D721Med (cell line): ENCODE results near the gene NOP53.
"Not testable (repeated sequence)": the region's sequence is repeated elsewhere in the genome, so short reads cannot be mapped to it uniquely, and the experiment has no call there.

Experiments
- DNase-seq: peaks from one replicate; pipeline ENCODE4 v3.0.0; 2011; ENCODE audit warnings: low spot score; ENCODE audit not compliant: insufficient read length
- FAIRE-seq: peaks from 2 replicates; lab custom pipeline; 2011; peaks lifted over from hg19 to GRCh38; lab: Jason Lieb, UNC
- CTCF ChIP-seq: IDR thresholded peaks from 2 replicates; pipeline ENCODE4 v1.5.1; 2012; ENCODE audit warnings: mild to moderate bottlenecking, control low read depth; ENCODE audit not compliant: insufficient read depth; ENCODE audit errors: missing control alignments

The NOP53 gene

GRCh38 chr19:47730910-47731309, 14.4 kb upstream of the NOP53 start:
- FAIRE-seq (no peak), DNase-seq (no peak)
- TF ChIP-seq CTCF = no peak

DNA sequence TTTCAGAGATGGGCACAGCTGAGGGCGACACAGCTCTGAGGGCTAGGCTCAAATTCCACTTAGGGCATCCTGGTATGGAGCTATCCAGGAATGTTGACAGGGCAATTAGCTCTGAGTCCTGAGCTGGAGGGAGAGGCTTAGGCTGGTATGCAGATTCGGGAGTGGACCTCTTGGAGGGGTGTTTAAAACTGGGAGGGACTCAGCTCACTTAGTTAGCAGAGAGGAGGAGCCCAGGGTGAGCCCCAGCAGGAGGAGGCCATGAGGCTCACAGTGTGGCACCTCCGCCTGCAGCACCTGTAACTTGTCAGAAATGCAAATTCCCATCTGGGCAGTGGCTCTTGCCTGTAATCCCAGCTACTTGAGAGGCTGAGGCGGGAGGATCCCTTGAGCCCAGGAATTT, 10.2 kb upstream of the NOP53 start:
- DNase-seq (no peak), FAIRE-seq (no peak)
- TF ChIP-seq CTCF = no peak

DNA sequence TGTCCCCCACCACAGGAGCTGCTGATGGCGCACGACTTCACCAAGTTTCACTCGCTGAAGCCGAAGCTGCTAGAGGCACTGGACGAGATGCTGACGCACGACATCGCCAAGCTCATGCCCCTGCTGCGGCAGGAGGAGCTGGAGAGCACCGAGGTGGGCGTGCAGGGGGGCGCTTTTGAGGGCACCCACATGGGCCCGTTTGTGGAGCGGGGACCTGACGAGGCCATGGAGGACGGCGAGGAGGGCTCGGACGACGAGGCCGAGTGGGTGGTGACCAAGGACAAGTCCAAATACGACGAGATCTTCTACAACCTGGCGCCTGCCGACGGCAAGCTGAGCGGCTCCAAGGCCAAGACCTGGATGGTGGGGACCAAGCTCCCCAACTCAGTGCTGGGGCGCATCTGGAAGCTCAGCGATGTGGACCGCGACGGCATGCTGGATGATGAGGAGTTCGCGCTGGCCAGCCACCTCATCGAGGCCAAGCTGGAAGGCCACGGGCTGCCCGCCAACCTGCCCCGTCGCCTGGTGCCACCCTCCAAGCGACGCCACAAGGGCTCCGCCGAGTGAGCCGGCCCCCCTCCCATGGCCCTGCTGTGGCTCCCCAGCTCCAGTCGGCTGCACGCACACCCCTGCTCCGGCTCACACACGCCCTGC, 4.4 kb upstream of the NOP53 start:
- FAIRE-seq = no peak
- TF ChIP-seq CTCF = no peak
- no peak for DNase-seq

DNA sequence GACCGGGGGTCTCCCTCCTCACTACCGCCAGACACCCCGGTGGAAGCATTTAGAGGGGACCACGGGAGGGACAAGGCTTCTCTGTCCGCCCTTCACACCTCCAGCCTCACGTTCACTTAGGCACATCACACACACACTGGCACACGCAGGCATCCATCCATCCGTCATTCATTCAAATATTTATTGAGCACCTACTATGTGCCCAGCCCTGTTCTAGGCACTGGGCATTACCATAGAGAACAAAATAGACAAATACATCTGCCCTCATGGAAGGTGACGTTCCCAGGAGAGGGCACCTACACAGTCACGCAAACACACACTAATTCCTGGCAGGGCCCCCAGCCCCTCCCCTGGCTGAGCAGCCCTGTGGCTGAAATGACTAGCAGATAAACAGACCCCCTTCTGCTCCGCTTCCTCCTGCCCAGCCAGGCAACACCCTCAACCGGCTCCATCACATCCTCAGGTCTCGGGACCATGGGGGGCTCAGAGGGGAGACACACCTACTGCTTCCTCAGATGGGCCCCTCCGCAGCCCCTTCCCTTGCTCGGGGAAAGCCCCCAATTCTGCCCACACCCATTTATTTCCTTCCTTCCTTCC, 3.7 kb upstream of the NOP53 start:
- no peak for TF ChIP-seq CTCF

DNA sequence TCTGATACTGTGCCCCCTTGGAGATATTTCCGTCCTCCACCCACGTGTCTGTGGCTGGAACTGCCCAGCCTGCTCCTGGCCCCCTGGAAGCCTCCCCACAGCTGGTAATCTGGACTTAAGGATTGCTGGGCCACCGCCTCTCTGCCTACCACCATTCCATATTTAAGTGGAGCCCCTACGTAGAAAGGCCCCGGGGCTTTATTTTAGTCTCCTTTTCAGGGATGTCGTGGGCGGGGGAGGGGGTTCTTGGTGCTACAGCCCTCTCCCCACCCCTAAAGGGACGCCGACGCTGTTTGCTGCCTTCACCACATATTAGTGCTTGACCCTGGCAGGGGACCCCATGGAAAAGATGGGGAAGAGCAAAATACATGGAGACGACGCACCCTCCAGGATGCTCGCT, 2.7 kb upstream of the NOP53 start:
- no peak for DNase-seq
- FAIRE-seq = no peak
- TF ChIP-seq CTCF = no peak

More for the DNA sequence above, 3.7 kb upstream of the NOP53 start:
- DNase-seq = no peak
- no peak for FAIRE-seq

DNA sequence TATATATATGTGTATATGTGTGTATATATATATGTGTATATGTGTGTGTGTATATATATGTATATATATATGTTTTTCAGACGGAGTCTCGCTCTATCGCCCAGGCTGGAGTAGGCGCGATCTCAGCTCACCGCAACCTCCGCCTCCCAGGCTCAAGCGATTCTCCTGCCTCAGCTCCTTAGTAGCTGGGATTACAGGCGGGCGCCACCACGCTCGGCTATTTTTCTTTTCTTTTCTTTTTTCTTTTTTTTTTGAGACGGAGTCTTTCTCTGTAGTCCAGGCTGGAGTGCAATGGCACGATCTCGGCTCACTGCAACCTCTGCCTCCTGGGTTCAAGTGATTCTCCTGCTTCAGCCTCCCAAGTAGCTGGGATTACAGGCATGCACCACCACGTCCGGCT, 783 bp downstream of the NOP53 start:
- not testable (repeated sequence) for FAIRE-seq, DNase-seq

DNA sequence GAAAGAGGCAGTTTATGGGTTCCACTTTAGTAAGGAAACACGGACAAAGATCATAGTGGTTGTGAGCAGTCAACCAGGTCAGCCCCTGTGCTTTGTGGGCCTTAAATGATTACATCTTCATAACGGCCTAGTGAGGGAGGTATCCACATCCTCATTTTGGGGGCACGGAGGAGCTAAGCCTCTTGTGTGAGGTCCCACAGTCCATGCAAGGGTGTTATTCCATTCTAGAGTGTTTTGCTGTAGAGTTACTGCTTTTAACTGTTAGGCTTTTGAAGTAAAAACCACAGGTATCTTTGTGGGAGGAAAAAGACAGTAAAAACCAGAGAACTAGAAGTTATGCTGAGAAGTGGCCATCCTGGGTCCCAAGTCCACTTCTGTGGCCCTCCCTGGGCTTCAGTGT, 4.0 kb downstream of the NOP53 start:
- TF ChIP-seq CTCF = no peak
- FAIRE-seq (no peak), DNase-seq (no peak)

GRCh38 chr19:47750752-47751151, 5.4 kb downstream of the NOP53 start:
- DNase-seq = no peak
- no peak for TF ChIP-seq CTCF
- FAIRE-seq = no peak
